HEK293 (cell line): ENCODE measurements around the gene CRAT.
"Not testable (repeated sequence)": the region's sequence is repeated elsewhere in the genome, so short reads cannot be mapped to it uniquely, and the experiment has no call there.

Experiments
- CTCF ChIA-PET: fragments of 350-600 bp; formaldehyde crosslinking; extraction: SDS; loops from one replicate; lab custom pipeline; 2021; ENCODE audit warnings: antibody characterized with exemption; lab: Yijun Ruan, JAX
- POLR2A ChIA-PET: fragments of 300-600 bp; formaldehyde crosslinking; extraction: SDS; loops from one replicate; lab custom pipeline; 2020; ENCODE audit warnings: antibody characterized with exemption, inconsistent platforms; lab: Yijun Ruan, JAX
- H3K27ac ChIP-seq: fragments of 200-500 bp; sonication (Bioruptor generic); 2 replicates; pipeline ENCODE4 v1.5.1; 2014; ENCODE audit warnings: low read depth, low read length, control low read depth, inconsistent platforms; ENCODE audit errors: extremely low read depth
- H3K36me3 ChIP-seq, 2 experiments: fragments of 200-500 bp in 1 of 2; sonication (Bioruptor generic) in 1 of 2; 1 replicate in 1 of 2; 2 replicates in 1 of 2; pipeline ENCODE4 v1.5.1; 2014 to 2017; ENCODE audit warnings: inconsistent platforms in 2 of 2, low read length in 2 of 2; ENCODE audit not compliant: control insufficient read depth in 2 of 2, insufficient read depth in 1 of 2
- H3K4me1 ChIP-seq: fragments of 200-500 bp; sonication (Bioruptor generic); 2 replicates; pipeline ENCODE4 v1.5.1; 2014; ENCODE audit warnings: mild to moderate bottlenecking, low read length, inconsistent platforms; ENCODE audit not compliant: control insufficient read depth, insufficient read depth
- H3K4me3 ChIP-seq: 2 replicates; pipeline ENCODE4 v1.5.1; 2011; ENCODE audit warnings: low read depth, mild to moderate bottlenecking, control low read depth, low read length, moderate library complexity
- H3K9me3 ChIP-seq: fragments of 200-500 bp; sonication (Bioruptor generic); 2 replicates; pipeline ENCODE4 v1.5.1; 2014; ENCODE audit warnings: low read depth, low read length, inconsistent platforms; ENCODE audit not compliant: control insufficient read depth, insufficient read depth
- CTCF ChIP-seq: fragments of 450-650 bp; formaldehyde crosslinking; IDR thresholded peaks from 2 replicates; pipeline ENCODE4 v1.5.1; 2016; ENCODE audit warnings: missing biosample characterization, missing genetic modification characterization
- GLIS1 ChIP-seq: fragments of 450-650 bp; formaldehyde crosslinking; IDR thresholded peaks from 2 replicates; pipeline ENCODE4 v1.5.1; 2016; ENCODE audit warnings: missing biosample characterization, missing genetic modification characterization
- SP3 ChIP-seq: fragments of 450-650 bp; formaldehyde crosslinking; IDR thresholded peaks from 2 replicates; pipeline ENCODE4 v1.5.1; 2016; ENCODE audit warnings: missing biosample characterization, missing genetic modification characterization
- ZNF121 ChIP-seq: fragments of 450-650 bp; formaldehyde crosslinking; IDR thresholded peaks from 2 replicates; pipeline ENCODE4 v1.5.1; 2016; ENCODE audit warnings: missing biosample characterization, missing genetic modification characterization
- ZNF560 ChIP-seq: fragments of 450-650 bp; formaldehyde crosslinking; IDR thresholded peaks from 2 replicates; pipeline ENCODE4 v1.5.1; 2017; ENCODE audit warnings: missing biosample characterization, missing genetic modification characterization, borderline replicate concordance
- ZNF585B ChIP-seq: fragments of 450-650 bp; formaldehyde crosslinking; IDR thresholded peaks from 2 replicates; pipeline ENCODE4 v1.5.1; 2016; ENCODE audit warnings: missing biosample characterization, missing genetic modification characterization
- TF ChIP-seq, protein P1 (sequence below): fragments of 450-650 bp; formaldehyde crosslinking; IDR thresholded peaks from 2 replicates; pipeline ENCODE4 v1.5.1; 2016; ENCODE audit warnings: missing biosample characterization, missing genetic modification characterization
- TF ChIP-seq, protein P2 (sequence below): fragments of 450-650 bp; formaldehyde crosslinking; IDR thresholded peaks from 2 replicates; pipeline ENCODE4 v1.5.1; 2017; ENCODE audit warnings: missing biosample characterization, mild to moderate bottlenecking, missing genetic modification characterization, moderate library complexity
- TF ChIP-seq, protein P3 (sequence below): fragments of 450-650 bp; formaldehyde crosslinking; IDR thresholded peaks from 2 replicates; pipeline ENCODE4 v1.5.1; 2016; ENCODE audit warnings: missing biosample characterization, missing genetic modification characterization

CRAT gene

DNA sequence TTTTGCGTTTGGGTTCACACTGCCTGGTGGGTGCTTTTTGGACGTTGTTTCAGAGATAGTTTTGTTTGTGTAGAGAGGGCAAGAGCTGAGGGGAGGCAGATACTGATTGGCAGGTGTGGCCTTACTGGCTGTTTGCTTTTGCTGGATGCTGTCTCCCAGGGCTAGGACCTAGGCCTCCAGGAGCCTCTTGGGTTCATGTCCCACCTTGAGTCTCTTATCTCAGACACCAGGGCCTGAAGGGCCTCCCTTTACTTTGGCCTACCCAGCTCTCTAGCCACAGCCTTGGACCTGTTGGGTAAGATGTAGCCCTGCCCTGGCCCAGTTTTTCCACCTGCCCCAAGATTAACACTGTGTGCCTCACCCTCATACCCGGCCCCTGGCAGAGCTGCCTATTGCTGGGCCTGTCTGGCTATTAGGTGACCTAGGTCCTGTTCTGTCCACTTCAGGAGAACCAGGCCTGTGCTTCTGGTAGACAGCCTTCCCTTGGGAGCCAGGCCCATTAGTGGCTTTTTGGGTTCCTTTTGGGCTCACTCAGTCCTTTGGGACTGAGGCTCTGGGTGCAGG lies 14.0 kb upstream of the CRAT start:
- no peak for TF ChIP-seq ZNF560
- TF ChIP-seq, protein P1, sequence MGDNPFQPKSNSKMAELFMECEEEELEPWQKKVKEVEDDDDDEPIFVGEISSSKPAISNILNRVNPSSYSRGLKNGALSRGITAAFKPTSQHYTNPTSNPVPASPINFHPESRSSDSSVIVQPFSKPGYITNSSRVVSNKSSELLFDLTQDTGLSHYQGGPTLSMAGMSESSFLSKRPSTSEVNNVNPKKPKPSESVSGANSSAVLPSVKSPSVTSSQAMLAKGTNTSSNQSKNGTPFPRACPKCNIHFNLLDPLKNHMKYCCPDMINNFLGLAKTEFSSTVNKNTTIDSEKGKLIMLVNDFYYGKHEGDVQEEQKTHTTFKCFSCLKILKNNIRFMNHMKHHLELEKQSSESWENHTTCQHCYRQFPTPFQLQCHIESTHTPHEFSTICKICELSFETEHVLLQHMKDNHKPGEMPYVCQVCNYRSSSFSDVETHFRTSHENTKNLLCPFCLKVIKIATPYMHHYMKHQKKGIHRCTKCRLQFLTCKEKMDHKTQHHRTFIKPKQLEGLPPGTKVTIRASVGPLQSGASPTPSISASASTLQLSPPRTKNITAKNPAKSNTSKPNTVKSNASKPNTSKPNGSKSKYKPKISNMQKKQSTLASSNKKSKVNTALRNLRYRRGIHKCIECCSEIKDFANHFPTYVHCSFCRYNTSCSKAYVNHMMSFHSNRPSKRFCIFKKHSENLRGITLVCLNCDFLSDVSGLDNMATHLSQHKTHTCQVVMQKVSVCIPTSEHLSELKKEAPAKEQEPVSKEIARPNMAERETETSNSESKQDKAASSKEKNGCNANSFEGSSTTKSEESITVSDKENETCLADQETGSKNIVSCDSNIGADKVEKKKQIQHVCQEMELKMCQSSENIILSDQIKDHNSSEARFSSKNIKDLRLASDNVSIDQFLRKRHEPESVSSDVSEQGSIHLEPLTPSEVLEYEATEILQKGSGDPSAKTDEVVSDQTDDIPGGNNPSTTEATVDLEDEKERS (tag by site-specific recombination) = no peak
- TF ChIP-seq, protein P2, sequence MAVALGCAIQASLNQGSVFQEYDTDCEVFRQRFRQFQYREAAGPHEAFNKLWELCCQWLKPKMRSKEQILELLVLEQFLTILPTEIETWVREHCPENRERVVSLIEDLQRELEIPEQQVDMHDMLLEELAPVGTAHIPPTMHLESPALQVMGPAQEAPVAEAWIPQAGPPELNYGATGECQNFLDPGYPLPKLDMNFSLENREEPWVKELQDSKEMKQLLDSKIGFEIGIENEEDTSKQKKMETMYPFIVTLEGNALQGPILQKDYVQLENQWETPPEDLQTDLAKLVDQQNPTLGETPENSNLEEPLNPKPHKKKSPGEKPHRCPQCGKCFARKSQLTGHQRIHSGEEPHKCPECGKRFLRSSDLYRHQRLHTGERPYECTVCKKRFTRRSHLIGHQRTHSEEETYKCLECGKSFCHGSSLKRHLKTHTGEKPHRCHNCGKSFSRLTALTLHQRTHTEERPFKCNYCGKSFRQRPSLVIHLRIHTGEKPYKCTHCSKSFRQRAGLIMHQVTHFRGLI (tag by site-specific recombination) = no peak
- TF ChIP-seq ZNF585B (tag by site-specific recombination) = no peak
- no peak for TF ChIP-seq SP3 (tag by site-specific recombination)
- TF ChIP-seq GLIS1 = peak; percentile 38
- TF ChIP-seq CTCF = no peak
- ChIA-PET CTCF (interaction anchor here (0.6 to 23.6 kb wide), 4 partner anchors 13 to 518 kb away, joined by 3 to 507 read pairs (median 4); partner anchors contain the start of genes C9orf50 and NTMT1), POLR2A (interaction anchor here (1.4 kb wide), 1 partner anchor 10 kb away, joined by 3 read pairs; no protein-coding TSS in a partner anchor)
- H3K36me3 ChIP-seq = peaks cover 4 to 69% of the 10 kb centered on the region in 2 experiments; a peak in 2 of 3 replicates
- no peaks in the 10 kb centered on the region for H3K9me3 ChIP-seq
- H3K27ac ChIP-seq = no peak overlapping the region
- no peak overlapping the region for H3K4me3 ChIP-seq
- H3K4me1 ChIP-seq = no peaks in the 10 kb centered on the region

- peaks cover 4 to 62% of the 10 kb centered on the region in 2 experiments; a peak in 2 of 3 replicates for H3K36me3 ChIP-seq
- H3K4me1 ChIP-seq, H3K4me3 ChIP-seq, POLR2A ChIA-PET, H3K9me3 ChIP-seq, H3K27ac ChIP-seq: not testable (repeated sequence)
- CTCF ChIA-PET = interaction anchor here (0.7 to 3.8 kb wide), 2 partner anchors 9 to 16 kb away, joined by 3 to 29 read pairs; no protein-coding TSS in a partner anchor
These were observed 12.4 kb upstream of the CRAT start for GRCh38 chr9:129122976-129123375.

GRCh38 chr9:129122133-129122532 lies 11.5 kb upstream of the CRAT start:
- no peak overlapping the region for H3K27ac ChIP-seq
- H3K36me3 ChIP-seq = peaks cover 4 to 53% of the 10 kb centered on the region in 2 experiments; a peak in 2 of 3 replicates
- no peaks in the 10 kb centered on the region for H3K4me1 ChIP-seq
- ChIA-PET POLR2A (no interaction called here), CTCF (interaction anchor here (0.6 to 3.8 kb wide), 4 partner anchors 9 to 600 kb away, joined by 3 to 29 read pairs (median 4); no protein-coding TSS in a partner anchor)
- TF ChIP-seq ZNF121 (tag by site-specific recombination) = peak; percentile 73
- TF ChIP-seq, protein P3, sequence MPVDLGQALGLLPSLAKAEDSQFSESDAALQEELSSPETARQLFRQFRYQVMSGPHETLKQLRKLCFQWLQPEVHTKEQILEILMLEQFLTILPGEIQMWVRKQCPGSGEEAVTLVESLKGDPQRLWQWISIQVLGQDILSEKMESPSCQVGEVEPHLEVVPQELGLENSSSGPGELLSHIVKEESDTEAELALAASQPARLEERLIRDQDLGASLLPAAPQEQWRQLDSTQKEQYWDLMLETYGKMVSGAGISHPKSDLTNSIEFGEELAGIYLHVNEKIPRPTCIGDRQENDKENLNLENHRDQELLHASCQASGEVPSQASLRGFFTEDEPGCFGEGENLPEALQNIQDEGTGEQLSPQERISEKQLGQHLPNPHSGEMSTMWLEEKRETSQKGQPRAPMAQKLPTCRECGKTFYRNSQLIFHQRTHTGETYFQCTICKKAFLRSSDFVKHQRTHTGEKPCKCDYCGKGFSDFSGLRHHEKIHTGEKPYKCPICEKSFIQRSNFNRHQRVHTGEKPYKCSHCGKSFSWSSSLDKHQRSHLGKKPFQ (tag by site-specific recombination) = no peak
- no peak overlapping the region for H3K4me3 ChIP-seq
- H3K9me3 ChIP-seq = no peaks in the 10 kb centered on the region
